ENCODE results near the gene PAX2. TPM values are rescaled to one million over a fixed set of nuclear protein-coding genes. Genes with fewer than 3 reads are reported as not detected.

The PAX2 gene
- total RNA-seq, 1 experiment from 2014 or later = not detected

GRCh38 chr10:100838986-100839385 lies 93.6 kb downstream of the PAX2 start:
- ChIA-PET CTCF (no interaction called here), POLR2A (ENCODE audit: low non-redundant PET) (no interaction called here)
- H3K36me3 ChIP-seq (ENCODE audit: insufficient read depth, low read length, poor library complexity, severe bottlenecking) = no peaks in the 10 kb centered on the region
- H3K27ac ChIP-seq (ENCODE audit: low read depth, low read length, poor library complexity, severe bottlenecking) = no peak overlapping the region
- DNase-seq (ENCODE audit: low spot score) = no peak
- H3K27me3 ChIP-seq (replicated peaks; ENCODE audit: insufficient read depth, low read depth, low read length, poor library complexity) = peaks cover 53% of the 10 kb centered on the region
- no peak for TF ChIP-seq EZH2 (IDR thresholded peaks at IDR 0.05; ENCODE audit: borderline replicate concordance, low read depth, low read length, poor library complexity, severe bottlenecking)
- TF ChIP-seq, protein P1, sequence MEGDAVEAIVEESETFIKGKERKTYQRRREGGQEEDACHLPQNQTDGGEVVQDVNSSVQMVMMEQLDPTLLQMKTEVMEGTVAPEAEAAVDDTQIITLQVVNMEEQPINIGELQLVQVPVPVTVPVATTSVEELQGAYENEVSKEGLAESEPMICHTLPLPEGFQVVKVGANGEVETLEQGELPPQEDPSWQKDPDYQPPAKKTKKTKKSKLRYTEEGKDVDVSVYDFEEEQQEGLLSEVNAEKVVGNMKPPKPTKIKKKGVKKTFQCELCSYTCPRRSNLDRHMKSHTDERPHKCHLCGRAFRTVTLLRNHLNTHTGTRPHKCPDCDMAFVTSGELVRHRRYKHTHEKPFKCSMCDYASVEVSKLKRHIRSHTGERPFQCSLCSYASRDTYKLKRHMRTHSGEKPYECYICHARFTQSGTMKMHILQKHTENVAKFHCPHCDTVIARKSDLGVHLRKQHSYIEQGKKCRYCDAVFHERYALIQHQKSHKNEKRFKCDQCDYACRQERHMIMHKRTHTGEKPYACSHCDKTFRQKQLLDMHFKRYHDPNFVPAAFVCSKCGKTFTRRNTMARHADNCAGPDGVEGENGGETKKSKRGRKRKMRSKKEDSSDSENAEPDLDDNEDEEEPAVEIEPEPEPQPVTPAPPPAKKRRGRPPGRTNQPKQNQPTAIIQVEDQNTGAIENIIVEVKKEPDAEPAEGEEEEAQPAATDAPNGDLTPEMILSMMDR (conservative IDR thresholded peaks at IDR 0.05; ENCODE audit: low read depth, low read length) = no peak
- H3K4me3 ChIP-seq (ENCODE audit: low read depth, low read length, poor library complexity, severe bottlenecking) = no peak overlapping the region
- intact Hi-C loops (cut with micrococcal nuclease; ENCODE audit: unreplicated experiment) = no loop called here
- no peaks in the 10 kb centered on the region for H3K4me1 ChIP-seq (ENCODE audit: insufficient read depth, low read length, poor library complexity, severe bottlenecking)
- no TSS peak for BruUV-seq (replicated peaks)
- no peaks in the 10 kb centered on the region for H3K9me3 ChIP-seq (ENCODE audit: low read depth, low read length, poor library complexity, severe bottlenecking)

- TF ChIP-seq, protein P1 (conservative IDR thresholded peaks at IDR 0.05; ENCODE audit: low read depth, low read length) = no peak
- no peak for TF ChIP-seq EZH2 (IDR thresholded peaks at IDR 0.05; ENCODE audit: borderline replicate concordance, low read depth, low read length, poor library complexity, severe bottlenecking)
- Histone ChIP-seq H3K27me3 (replicated peaks; ENCODE audit: insufficient read depth, low read depth, low read length, poor library complexity) (peaks cover 58% of the 10 kb centered on the region), H3K9me3 (ENCODE audit: low read depth, low read length, poor library complexity, severe bottlenecking) (no peaks in the 10 kb centered on the region), H3K27ac (ENCODE audit: low read depth, low read length, poor library complexity, severe bottlenecking) (no peak overlapping the region), H3K4me3 (ENCODE audit: low read depth, low read length, poor library complexity, severe bottlenecking) (no peak overlapping the region), H3K36me3 (ENCODE audit: insufficient read depth, low read length, poor library complexity, severe bottlenecking) (no peaks in the 10 kb centered on the region), H3K4me1 (ENCODE audit: insufficient read depth, low read length, poor library complexity, severe bottlenecking) (no peaks in the 10 kb centered on the region)
- no peak for DNase-seq (ENCODE audit: low spot score)
- BruUV-seq (replicated peaks) = no TSS peak
- intact Hi-C loops (cut with micrococcal nuclease; ENCODE audit: unreplicated experiment) = no loop called here
- ChIA-PET CTCF (no interaction called here), POLR2A (ENCODE audit: low non-redundant PET) (no interaction called here)
Observed at GRCh38 chr10:100841528-100841927, 96.1 kb downstream of the PAX2 start.

DNA sequence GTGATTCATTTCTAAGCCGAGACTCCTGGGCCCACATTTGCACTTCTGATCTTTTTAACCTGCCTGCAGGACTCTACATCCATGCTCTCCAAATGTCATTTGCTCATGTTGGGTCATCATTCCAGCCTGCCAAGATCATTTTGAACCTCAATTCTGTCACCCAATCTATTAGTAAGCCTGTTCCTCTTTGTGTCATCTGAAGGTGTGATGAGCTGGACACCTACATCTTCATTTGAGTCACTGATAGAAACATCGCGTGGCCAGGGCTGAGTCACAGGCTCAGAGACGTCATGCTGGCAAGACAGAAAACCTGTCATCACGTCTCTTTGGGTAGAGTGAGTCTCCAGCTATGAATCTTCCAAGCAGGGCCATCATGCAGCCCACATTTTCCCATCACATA lies 102.1 kb downstream of the PAX2 start:
- Histone ChIP-seq H3K36me3 (ENCODE audit: insufficient read depth, low read length, poor library complexity, severe bottlenecking) (no peaks in the 10 kb centered on the region), H3K4me3 (ENCODE audit: low read depth, low read length, poor library complexity, severe bottlenecking) (no peak overlapping the region), H3K9me3 (ENCODE audit: low read depth, low read length, poor library complexity, severe bottlenecking) (no peaks in the 10 kb centered on the region), H3K27ac (ENCODE audit: low read depth, low read length, poor library complexity, severe bottlenecking) (no peak overlapping the region), H3K4me1 (ENCODE audit: insufficient read depth, low read length, poor library complexity, severe bottlenecking) (no peaks in the 10 kb centered on the region), H3K27me3 (replicated peaks; ENCODE audit: insufficient read depth, low read depth, low read length, poor library complexity) (peaks cover 65% of the 10 kb centered on the region)
- TF ChIP-seq, protein P1 (conservative IDR thresholded peaks at IDR 0.05; ENCODE audit: low read depth, low read length) = no peak
- TF ChIP-seq EZH2 (IDR thresholded peaks at IDR 0.05; ENCODE audit: borderline replicate concordance, low read depth, low read length, poor library complexity, severe bottlenecking) = no peak
- no TSS peak for BruUV-seq (replicated peaks)
- DNase-seq (ENCODE audit: low spot score) = no peak
- CTCF ChIA-PET = no interaction called here
- intact Hi-C loops (cut with micrococcal nuclease; ENCODE audit: unreplicated experiment) = no loop called here
- POLR2A ChIA-PET (ENCODE audit: low non-redundant PET) = no interaction called here
